SH-SY5Y (cell line): Measurements from ENCODE around the gene MLLT1.

ENCODE experiments used
- GATA2 ChIP-seq: IDR thresholded peaks from 2 replicates; pipeline ENCODE4 v1.6.1; 2011; ENCODE audit warnings: mild to moderate bottlenecking, low read depth, low read length
- GATA3 ChIP-seq: IDR thresholded peaks from 2 replicates; pipeline ENCODE4 v1.6.1; 2011; ENCODE audit warnings: low read depth, mild to moderate bottlenecking, low read length, moderate library complexity

- no peak for TF ChIP-seq GATA3
- no peak for TF ChIP-seq GATA2
Measured at GRCh38 chr19:6271251-6271650, 8.5 kb downstream of the MLLT1 start.
